Measurements from ENCODE around the gene LDB1.

LDB1 gene

GRCh38 chr10:102159831-102160230 is 39.7 kb upstream of the LDB1 start:
- no peak for TF ChIP-seq EGR1 (IDR thresholded peaks at IDR 0.05)
- no peak for TF ChIP-seq CEBPB (IDR thresholded peaks at IDR 0.05)
- TF ChIP-seq FOXM1 (IDR thresholded peaks at IDR 0.05; ENCODE audit: borderline replicate concordance, low read depth) = no peak
- no peak for TF ChIP-seq YY1 (IDR thresholded peaks at IDR 0.05; ENCODE audit: low read depth)
- TF ChIP-seq REST (IDR thresholded peaks at IDR 0.05; ENCODE audit: low read depth) = no peak
- TF ChIP-seq NFIC (IDR thresholded peaks at IDR 0.05) = no peak

- TF ChIP-seq CREB1 (IDR thresholded peaks at IDR 0.05; ENCODE audit: low read depth) (no peak), REST (IDR thresholded peaks at IDR 0.05; ENCODE audit: low read depth) (no peak)
Measured at GRCh38 chr10:102159051-102159597, 39.0 kb upstream of the LDB1 start.

GRCh38 chr10:102157224-102157623 is 37.1 kb upstream of the LDB1 start:
- no peak for TF ChIP-seq FOXM1 (IDR thresholded peaks at IDR 0.05; ENCODE audit: borderline replicate concordance, low read depth)
- no peak for TF ChIP-seq CREB1 (IDR thresholded peaks at IDR 0.05; ENCODE audit: low read depth)
- no peak for TF ChIP-seq MAX (IDR thresholded peaks at IDR 0.05)
- no peak for TF ChIP-seq ZBTB7A (IDR thresholded peaks at IDR 0.05; ENCODE audit: low read depth)
- TF ChIP-seq TAF1 (IDR thresholded peaks at IDR 0.05; ENCODE audit: low read depth) = no peak
- TF ChIP-seq RAD21 (IDR thresholded peaks at IDR 0.05; ENCODE audit: low read depth) = no peak
- TF ChIP-seq EP300 (IDR thresholded peaks at IDR 0.05; ENCODE audit: borderline replicate concordance) = no peak
- no peak for TF ChIP-seq TEAD4 (IDR thresholded peaks at IDR 0.05)
- TF ChIP-seq YY1 (IDR thresholded peaks at IDR 0.05; ENCODE audit: low read depth) = no peak
- TF ChIP-seq REST (IDR thresholded peaks at IDR 0.05; ENCODE audit: low read depth) = no peak
- no peak for TF ChIP-seq CEBPB (IDR thresholded peaks at IDR 0.05)
- no peak for TF ChIP-seq USF1 (IDR thresholded peaks at IDR 0.05)
- TF ChIP-seq TCF12 (IDR thresholded peaks at IDR 0.05; ENCODE audit: low read depth) = no peak
- TF ChIP-seq NFIC (IDR thresholded peaks at IDR 0.05) = no peak
- no peak for TF ChIP-seq EGR1 (IDR thresholded peaks at IDR 0.05)

- TF ChIP-seq YY1 (IDR thresholded peaks at IDR 0.05; ENCODE audit: low read depth) (no peak), ZBTB7A (IDR thresholded peaks at IDR 0.05; ENCODE audit: low read depth) (no peak), RAD21 (IDR thresholded peaks at IDR 0.05; ENCODE audit: low read depth) (no peak), EGR1 (IDR thresholded peaks at IDR 0.05) (no peak), REST (IDR thresholded peaks at IDR 0.05; ENCODE audit: low read depth) (no peak), MAX (IDR thresholded peaks at IDR 0.05) (no peak), USF1 (IDR thresholded peaks at IDR 0.05) (no peak), TAF1 (IDR thresholded peaks at IDR 0.05; ENCODE audit: low read depth) (no peak), CREB1 (IDR thresholded peaks at IDR 0.05; ENCODE audit: low read depth) (no peak), TCF12 (IDR thresholded peaks at IDR 0.05; ENCODE audit: low read depth) (no peak), CEBPB (IDR thresholded peaks at IDR 0.05) (no peak)
Measured at GRCh38 chr10:102154466-102155116, 34.4 kb upstream of the LDB1 start.

All from Ishikawa (cell line).